Stimulated activated CD8-positive, alpha-beta memory T cell treated with anti-CD3 and anti-CD28 coated beads, Interleukin-4, amount 100 ng/mL, for 48 hours (primary cell): ENCODE measurements around the gene OVCA2.
"Not testable (repeated sequence)": the region's sequence is repeated elsewhere in the genome, so short reads cannot be mapped to it uniquely, and the experiment has no call there.

ENCODE experiments used
- DNase-seq: peaks from one replicate; pipeline ENCODE4 v3.0.0-alpha.2; 2020

OVCA2 gene

GRCh38 chr17:2041561-2042389 lies at the start of gene OVCA2:
Gene OVCA2, plus strand, starts transcription at chr17:2042022. Its CDS starts 26 bp downstream, at chr17:2042048.
- DNase-seq, result peak; percentile 98

GRCh38 chr17:1992541-1992940 lies 49.3 kb upstream of the OVCA2 start:
- DNase-seq, result no peak

GRCh38 chr17:1994707-1995106 lies 47.1 kb upstream of the OVCA2 start:
- DNase-seq, result no peak

GRCh38 chr17:1995321-1995892 lies 46.4 kb upstream of the OVCA2 start:
- DNase-seq, result no peak

GRCh38 chr17:1995907-1996799 lies 45.7 kb upstream of the OVCA2 start:
- no peak for DNase-seq

GRCh38 chr17:1996800-1997288 lies 45.0 kb upstream of the OVCA2 start:
- DNase-seq, result no peak

- DNase-seq, result no peak
These were observed 44.4 kb upstream of the OVCA2 start for GRCh38 chr17:1997289-1997926.

- DNase-seq, result no peak
These were observed 43.7 kb upstream of the OVCA2 start for GRCh38 chr17:1997927-1998742.

- DNase-seq, result no peak
These were observed 42.1 kb upstream of the OVCA2 start for GRCh38 chr17:1999557-2000251.

- DNase-seq, result no peak
These were observed 39.0 kb upstream of the OVCA2 start for GRCh38 chr17:2002767-2003329.

- no peak for DNase-seq
These were observed 38.3 kb upstream of the OVCA2 start for GRCh38 chr17:2003525-2003924.

GRCh38 chr17:2004435-2004952 lies 37.3 kb upstream of the OVCA2 start:
- no peak for DNase-seq

GRCh38 chr17:2008332-2009126 lies 33.3 kb upstream of the OVCA2 start:
- DNase-seq, result no peak

GRCh38 chr17:2009737-2010136 lies 32.1 kb upstream of the OVCA2 start:
- no peak for DNase-seq

GRCh38 chr17:2011411-2012371 lies 30.1 kb upstream of the OVCA2 start:
- DNase-seq, result no peak

GRCh38 chr17:2012499-2012898 lies 29.3 kb upstream of the OVCA2 start:
- no peak for DNase-seq

GRCh38 chr17:2013220-2013993 lies 28.4 kb upstream of the OVCA2 start:
- DNase-seq, result not testable (repeated sequence)

GRCh38 chr17:2013994-2014317 lies 27.9 kb upstream of the OVCA2 start:
- DNase-seq, result no peak
